ENCODE results near the gene DGKG.

- TF ChIP-seq EP300 (IDR thresholded peaks at IDR 0.05) (no peak), POLR2A (IDR thresholded peaks at IDR 0.05) (no peak)
Measured at GRCh38 chr3:186251948-186252619, 110.0 kb downstream of the DGKG start.

All from tibial nerve (tissue), 3 donors.